ENCODE measurements around the gene SHISAL1. TPM values are rescaled to one million over a fixed set of nuclear protein-coding genes. Genes with fewer than 3 reads are reported as not detected.

Gene SHISAL1
- total and polyA plus RNA-seq, 10 of the 15 experiments (the other 5 are each of a cell fraction or from before 2014, with no cell fraction given), result not detected

DNA sequence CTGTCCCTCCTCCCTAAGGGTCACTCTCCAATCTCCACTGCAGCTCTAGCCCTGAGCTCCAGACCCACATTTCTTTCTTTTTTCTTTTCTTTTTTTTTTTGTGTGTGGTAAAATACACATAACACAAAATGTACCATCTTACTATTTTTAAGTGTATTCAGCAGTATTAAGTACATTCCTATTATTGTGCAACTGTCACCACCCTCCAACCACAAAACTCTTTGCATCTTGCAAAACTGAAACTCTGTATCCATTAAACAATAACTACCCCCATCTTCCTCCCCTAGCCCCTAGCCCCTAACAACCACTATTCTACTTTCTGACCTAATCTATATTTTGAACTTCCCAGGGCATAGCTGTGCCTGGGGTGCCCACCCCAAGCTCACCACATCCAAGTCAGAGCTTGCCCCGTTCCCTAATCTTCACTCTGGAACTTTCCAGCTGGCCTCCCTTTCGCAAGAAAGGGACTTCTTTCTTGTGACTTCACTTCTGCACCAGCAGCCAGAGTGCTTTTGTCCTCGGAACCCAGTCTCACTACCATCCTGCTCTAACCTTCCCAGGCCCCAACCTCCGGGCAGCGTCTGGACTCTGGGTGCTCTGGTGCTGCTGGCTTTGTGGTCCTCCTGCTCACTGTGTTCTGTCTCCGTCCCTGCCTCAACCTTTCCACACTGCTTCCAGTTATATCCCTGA, 101.3 kb downstream of the SHISAL1 start:
- TF ChIP-seq JUND (IDR thresholded peaks at IDR 0.05; ENCODE audit: low read depth, low read length), result no peak
- TF ChIP-seq, protein P1, sequence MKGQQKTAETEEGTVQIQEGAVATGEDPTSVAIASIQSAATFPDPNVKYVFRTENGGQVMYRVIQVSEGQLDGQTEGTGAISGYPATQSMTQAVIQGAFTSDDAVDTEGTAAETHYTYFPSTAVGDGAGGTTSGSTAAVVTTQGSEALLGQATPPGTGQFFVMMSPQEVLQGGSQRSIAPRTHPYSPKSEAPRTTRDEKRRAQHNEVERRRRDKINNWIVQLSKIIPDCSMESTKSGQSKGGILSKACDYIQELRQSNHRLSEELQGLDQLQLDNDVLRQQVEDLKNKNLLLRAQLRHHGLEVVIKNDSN (IDR thresholded peaks at IDR 0.05; ENCODE audit: borderline replicate concordance, extremely low read length, insufficient read depth, low read depth, low read length), result no peak
- TF ChIP-seq ZNF384 (IDR thresholded peaks at IDR 0.05; ENCODE audit: borderline replicate concordance, low read depth, low read length), result no peak
- TF ChIP-seq NBN (IDR thresholded peaks at IDR 0.05), result no peak
- no peak for TF ChIP-seq ATF3 (IDR thresholded peaks at IDR 0.05; ENCODE audit: borderline replicate concordance, extremely low read depth, low read depth, low read length)
- TF ChIP-seq IKZF1 (conservative IDR thresholded peaks at IDR 0.05), result no peak
- TF ChIP-seq RB1 (IDR thresholded peaks at IDR 0.05; ENCODE audit: borderline replicate concordance), result no peak
- no peak for TF ChIP-seq CHD2 (IDR thresholded peaks at IDR 0.05; ENCODE audit: borderline replicate concordance, low read depth, low read length)
- TF ChIP-seq, protein P2, sequence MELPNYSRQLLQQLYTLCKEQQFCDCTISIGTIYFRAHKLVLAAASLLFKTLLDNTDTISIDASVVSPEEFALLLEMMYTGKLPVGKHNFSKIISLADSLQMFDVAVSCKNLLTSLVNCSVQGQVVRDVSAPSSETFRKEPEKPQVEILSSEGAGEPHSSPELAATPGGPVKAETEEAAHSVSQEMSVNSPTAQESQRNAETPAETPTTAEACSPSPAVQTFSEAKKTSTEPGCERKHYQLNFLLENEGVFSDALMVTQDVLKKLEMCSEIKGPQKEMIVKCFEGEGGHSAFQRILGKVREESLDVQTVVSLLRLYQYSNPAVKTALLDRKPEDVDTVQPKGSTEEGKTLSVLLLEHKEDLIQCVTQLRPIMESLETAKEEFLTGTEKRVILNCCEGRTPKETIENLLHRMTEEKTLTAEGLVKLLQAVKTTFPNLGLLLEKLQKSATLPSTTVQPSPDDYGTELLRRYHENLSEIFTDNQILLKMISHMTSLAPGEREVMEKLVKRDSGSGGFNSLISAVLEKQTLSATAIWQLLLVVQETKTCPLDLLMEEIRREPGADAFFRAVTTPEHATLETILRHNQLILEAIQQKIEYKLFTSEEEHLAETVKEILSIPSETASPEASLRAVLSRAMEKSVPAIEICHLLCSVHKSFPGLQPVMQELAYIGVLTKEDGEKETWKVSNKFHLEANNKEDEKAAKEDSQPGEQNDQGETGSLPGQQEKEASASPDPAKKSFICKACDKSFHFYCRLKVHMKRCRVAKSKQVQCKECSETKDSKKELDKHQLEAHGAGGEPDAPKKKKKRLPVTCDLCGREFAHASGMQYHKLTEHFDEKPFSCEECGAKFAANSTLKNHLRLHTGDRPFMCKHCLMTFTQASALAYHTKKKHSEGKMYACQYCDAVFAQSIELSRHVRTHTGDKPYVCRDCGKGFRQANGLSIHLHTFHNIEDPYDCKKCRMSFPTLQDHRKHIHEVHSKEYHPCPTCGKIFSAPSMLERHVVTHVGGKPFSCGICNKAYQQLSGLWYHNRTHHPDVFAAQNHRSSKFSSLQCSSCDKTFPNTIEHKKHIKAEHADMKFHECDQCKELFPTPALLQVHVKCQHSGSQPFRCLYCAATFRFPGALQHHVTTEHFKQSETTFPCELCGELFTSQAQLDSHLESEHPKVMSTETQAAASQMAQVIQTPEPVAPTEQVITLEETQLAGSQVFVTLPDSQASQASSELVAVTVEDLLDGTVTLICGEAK (IDR thresholded peaks at IDR 0.05; ENCODE audit: borderline replicate concordance), result no peak
- TF ChIP-seq POLR2A (IDR thresholded peaks at IDR 0.05; ENCODE audit: low read depth, low read length), result no peak
- no peak for TF ChIP-seq PML (IDR thresholded peaks at IDR 0.05; ENCODE audit: low read length)
- TF ChIP-seq YY1 (IDR thresholded peaks at IDR 0.05; ENCODE audit: low read depth, low read length), result no peak
- no peak for TF ChIP-seq ZNF24 (IDR thresholded peaks at IDR 0.05)
- TF ChIP-seq IRF3 (IDR thresholded peaks at IDR 0.05), result no peak
- no peak for TF ChIP-seq E2F4 (IDR thresholded peaks at IDR 0.05; ENCODE audit: low read depth, low read length)
- no peak overlapping the region for H3K9ac ChIP-seq (ENCODE audit: control insufficient read depth, insufficient read depth, low read length)
- intact Hi-C loops (cut with micrococcal nuclease; ENCODE audit: unreplicated experiment) (no loop called here), in situ Hi-C loops (cut with MboI) (no loop called here)
- no peaks in the 10 kb centered on the region; the same call in 2 of the 3 replicates for H3K9me3 ChIP-seq (replicated peaks; ENCODE audit: control insufficient read depth, insufficient read depth, low read length)
- H3K79me2 ChIP-seq (ENCODE audit: control insufficient read depth, insufficient read depth, low read length), result no peaks in the 10 kb centered on the region
- RAD21 ChIA-PET (ENCODE audit: unreplicated experiment), result no interaction called here
- CTCF ChIA-PET, result no interaction called here
- SMC1A ChIA-PET (ENCODE audit: uncharacterized antibody, unreplicated experiment), result interaction anchor here (1.2 kb wide), 1 partner anchor 218 kb away, joined by 4 read pairs; no protein-coding TSS in a partner anchor
- H2AFZ ChIP-seq (ENCODE audit: control insufficient read depth, low read depth, low read length), result no peak overlapping the region
- H3K4me1 ChIP-seq (ENCODE audit: control insufficient read depth, insufficient read depth, low read length), result 0 out of 2 replicates have a peak, but pooled peaks cover 3% of the 10 kb centered on the region
- POLR2A ChIA-PET, result no interaction called here
- DNase-seq (ENCODE audit: low read depth, low spot score), result no peak
- no peak overlapping the region for H3K27ac ChIP-seq (ENCODE audit: control insufficient read depth, insufficient read depth)
- no peak for ATAC-seq
- no peaks in the 10 kb centered on the region for H3K36me3 ChIP-seq (ENCODE audit: control insufficient read depth in 2 of 2, insufficient read depth in 2 of 2, low read length in 1 of 2)
- no peaks in the 10 kb centered on the region for H4K20me1 ChIP-seq (ENCODE audit: control insufficient read depth, insufficient read depth)
- H3K4me3 ChIP-seq, result no peak overlapping the region
- H3K27me3 ChIP-seq (replicated peaks in 1 of 2; ENCODE audit: control insufficient read depth in 2 of 2, insufficient read depth in 2 of 2, low read length in 1 of 2), result no peaks in the 10 kb centered on the region
- FAIRE-seq, result no peak
- WGBS (ENCODE audit: insufficient coverage, insufficient replicate concordance, low lambda C conversion rate, missing lambda C conversion rate), result 41% methylated on average over 6 of the region's 6 CpGs
- H3K4me2 ChIP-seq (ENCODE audit: control insufficient read depth, insufficient read depth), result no peak overlapping the region
- no TSS peak for BruUV-seq (replicated peaks)

Data from GM12878 (cell line).